GM19452 (cell line): Measurements from ENCODE around the gene PALMD.

Experiments
- ATAC-seq: cut with Tn5 transposase; IDR thresholded peaks from one replicate; pipeline ENCODE4 v1.9.1; 2021; ENCODE audit not compliant: unreplicated experiment

Gene PALMD

DNA sequence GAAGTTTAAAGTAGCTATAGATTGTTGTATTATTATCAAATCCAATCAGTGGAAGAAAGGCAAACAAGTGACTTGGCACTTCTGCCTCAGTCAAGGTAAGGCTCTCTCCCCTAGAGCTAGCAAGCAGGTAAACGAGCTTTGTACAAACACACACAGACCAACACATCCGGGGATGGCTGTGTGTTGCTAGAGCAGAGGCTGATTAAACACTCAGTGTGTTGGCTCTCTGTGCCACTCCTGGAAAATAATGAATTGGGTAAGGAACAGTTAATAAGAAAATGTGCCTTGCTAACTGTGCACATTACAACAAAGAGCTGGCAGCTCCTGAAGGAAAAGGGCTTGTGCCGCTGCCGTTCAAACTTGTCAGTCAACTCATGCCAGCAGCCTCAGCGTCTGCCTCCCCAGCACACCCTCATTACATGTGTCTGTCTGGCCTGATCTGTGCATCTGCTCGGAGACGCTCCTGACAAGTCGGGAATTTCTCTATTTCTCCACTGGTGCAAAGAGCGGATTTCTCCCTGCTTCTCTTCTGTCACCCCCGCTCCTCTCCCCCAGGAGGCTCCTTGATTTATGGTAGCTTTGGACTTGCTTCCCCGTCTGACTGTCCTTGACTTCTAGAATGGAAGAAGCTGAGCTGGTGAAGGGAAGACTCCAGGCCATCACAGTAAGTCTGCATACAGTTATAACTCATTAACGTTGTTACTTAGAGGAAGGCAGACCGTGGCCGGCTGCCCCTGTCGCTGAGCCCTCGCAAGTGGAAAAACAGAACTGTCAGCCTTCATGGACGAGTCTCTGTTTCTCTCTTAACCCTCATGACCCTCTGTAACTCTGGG is at the start of gene PALMD:
PALMD (plus strand) TSS at position 415 of the 833 bp plus-strand sequence; CDS start at position 620, 205 bp downstream.
- no peak for ATAC-seq

DNA sequence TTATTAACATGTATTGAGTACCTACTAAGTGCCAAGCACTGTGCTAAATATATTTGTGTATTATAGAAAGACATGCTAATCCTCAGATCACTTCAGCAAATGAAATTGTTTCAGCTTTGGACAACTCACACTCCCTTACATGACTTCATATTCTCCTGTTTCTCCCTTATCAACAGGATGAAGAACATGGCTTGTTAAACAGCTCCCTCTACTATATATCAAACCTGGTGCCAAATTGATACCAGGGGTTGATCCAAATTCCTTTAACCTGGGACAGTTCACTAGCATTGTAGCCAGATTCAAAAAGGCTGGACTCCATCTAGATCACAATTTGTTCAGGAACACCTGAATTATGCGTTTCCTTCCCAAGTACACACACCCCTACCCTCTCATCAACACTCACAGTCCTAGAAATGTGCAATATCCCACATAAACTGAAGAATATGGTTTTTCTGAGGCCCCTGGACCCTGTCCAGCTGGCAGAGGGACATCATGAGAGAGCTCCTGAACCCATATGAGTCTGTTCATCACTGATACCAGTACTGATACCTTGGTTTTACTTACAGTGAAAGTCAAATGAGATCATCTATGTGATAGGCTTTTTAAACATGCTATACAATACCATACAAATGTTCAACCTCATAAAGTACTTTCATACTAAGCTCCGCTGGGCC is 47.0 kb upstream of the PALMD start:
- ATAC-seq, result no peak

- no peak for ATAC-seq
Observed at GRCh38 chr1:99599678-99600175, 46.2 kb upstream of the PALMD start.

- no peak for ATAC-seq
Observed at GRCh38 chr1:99600782-99601181, 45.1 kb upstream of the PALMD start.

GRCh38 chr1:99601208-99601607 is 44.7 kb upstream of the PALMD start:
- ATAC-seq, result no peak

- ATAC-seq, result no peak
Observed at GRCh38 chr1:99601709-99602403, 44.1 kb upstream of the PALMD start.

DNA sequence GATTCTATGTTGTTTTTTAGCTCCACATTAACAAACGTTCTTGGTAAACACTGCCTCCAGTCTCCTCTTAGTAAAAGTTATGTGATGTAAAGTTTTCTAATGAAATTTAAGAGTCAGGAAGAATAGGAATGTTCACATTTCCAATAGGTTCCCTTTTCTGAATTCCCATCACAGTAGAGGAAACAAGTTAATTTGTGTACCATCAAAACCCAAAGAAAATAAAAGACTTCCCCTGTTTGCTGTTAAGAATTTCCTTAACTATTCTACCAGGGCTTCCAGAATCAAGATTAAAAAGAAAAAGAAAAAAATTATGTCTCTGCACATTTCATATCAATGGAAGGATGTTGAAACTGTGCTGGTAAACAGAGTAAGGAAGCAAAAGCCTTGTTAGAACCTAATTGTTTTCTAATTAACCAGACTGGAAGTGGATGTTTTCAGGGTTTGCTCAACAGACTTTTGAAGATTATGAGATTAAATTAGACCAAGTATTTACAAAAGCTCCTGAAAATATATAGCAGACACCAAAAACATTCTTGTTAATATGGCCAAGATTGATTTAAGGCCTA is 43.4 kb upstream of the PALMD start:
- no peak for ATAC-seq

- ATAC-seq, result no peak
Observed at GRCh38 chr1:99603699-99604560, 42.0 kb upstream of the PALMD start.

DNA sequence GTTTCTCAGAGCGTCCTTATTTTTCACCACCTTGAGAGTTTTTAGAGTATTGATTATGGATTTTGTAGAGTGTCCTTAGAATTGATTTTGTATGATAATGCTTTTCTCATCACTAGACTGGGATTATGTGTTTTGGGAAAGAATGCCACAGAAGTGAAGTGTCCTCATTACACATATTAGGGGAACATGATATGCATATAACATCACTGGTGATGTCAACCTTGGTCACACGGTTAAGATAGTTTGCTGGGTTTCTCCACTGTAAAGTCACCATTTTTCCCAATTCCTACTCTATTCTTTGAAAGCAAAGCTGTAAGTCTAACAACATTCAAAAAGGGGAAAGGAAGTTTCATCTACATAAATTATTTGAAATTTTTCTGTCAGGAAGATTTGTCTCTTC is 39.6 kb upstream of the PALMD start:
- ATAC-seq, result no peak

DNA sequence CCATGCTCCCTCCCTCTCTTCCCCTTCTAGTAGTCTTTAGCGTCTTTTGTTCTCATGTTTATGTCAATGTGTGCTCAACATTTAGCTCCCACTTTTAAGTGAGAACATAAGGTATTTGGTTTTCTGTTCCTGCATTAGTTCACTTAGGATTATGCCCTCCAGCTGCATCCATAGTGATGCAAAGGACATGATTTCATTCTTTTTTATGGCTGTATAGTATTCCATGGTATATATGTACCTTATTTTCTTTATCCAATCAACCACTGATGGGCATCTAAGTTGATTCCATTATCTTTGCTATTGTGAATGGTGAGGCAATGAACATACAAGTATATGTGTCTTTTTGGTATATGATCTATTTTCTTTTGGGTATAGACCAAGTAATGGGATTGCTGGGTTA is 38.3 kb upstream of the PALMD start:
- no peak for ATAC-seq

GRCh38 chr1:99608058-99608457 is 37.9 kb upstream of the PALMD start:
- ATAC-seq, result no peak

DNA sequence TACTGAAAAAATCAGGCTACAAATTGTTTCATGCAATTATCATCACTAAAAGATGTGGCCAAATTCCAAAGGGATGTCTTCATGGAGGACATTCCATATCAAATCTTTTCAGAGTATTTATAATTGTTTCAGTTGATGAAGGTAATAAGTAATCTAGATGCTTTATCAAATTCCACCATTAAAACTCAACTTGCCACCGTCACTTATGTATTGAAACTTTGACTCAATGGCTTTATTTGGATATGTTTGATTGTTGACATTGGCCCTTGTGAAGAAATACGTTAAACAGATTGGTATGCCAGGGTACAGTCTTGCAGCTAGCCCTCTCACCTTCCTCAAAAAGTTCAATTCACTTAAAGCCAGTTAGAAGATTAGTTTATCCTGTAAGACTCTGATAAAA is 32.2 kb upstream of the PALMD start:
- no peak for ATAC-seq

DNA sequence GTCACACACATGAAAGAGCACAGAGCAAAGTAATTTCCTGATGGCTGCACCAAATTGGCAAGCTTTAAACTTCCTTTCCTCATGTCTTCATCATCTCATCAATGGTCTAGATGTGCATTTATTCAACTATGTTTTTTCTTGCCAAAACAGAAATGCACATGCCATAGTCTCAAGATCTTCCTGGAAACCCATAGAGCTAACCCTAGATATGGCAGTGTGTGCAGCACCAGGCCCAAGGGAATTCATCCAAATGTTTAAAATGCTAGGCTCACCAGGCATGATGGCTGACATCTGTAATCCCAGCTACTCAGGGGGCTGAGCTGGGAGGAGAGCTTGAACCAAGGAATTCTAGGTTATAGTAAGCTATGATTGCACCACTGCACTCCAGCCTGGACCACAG is 31.2 kb upstream of the PALMD start:
- no peak for ATAC-seq

- ATAC-seq, result no peak
Observed at GRCh38 chr1:99619583-99619982, 26.3 kb upstream of the PALMD start.

DNA sequence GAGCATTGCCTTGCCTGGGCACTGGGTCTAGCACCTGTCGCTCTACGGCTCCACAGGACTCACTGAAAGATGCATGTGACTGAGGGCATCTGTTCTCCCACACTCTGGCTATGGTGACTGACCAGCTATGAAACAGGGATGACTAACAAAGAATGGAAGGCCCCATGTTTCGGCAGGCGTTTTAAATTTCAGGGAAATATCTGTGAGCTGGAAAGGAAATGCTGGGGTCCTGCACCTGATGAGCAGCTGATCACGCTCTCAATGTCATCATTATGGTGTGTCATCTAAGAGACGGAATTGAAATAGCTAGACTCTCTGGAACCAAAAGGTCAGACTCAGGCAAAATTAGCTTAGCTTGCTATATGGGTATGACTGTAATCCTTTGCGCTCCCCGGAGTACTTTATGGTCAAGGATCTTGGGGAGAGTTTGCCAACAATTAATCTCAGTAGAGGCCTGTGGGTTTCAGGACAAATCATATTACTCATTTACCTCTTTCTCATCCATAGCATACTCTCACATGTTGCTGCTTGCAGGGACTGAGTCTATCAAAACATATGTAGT is 24.5 kb upstream of the PALMD start:
- ATAC-seq, result no peak

DNA sequence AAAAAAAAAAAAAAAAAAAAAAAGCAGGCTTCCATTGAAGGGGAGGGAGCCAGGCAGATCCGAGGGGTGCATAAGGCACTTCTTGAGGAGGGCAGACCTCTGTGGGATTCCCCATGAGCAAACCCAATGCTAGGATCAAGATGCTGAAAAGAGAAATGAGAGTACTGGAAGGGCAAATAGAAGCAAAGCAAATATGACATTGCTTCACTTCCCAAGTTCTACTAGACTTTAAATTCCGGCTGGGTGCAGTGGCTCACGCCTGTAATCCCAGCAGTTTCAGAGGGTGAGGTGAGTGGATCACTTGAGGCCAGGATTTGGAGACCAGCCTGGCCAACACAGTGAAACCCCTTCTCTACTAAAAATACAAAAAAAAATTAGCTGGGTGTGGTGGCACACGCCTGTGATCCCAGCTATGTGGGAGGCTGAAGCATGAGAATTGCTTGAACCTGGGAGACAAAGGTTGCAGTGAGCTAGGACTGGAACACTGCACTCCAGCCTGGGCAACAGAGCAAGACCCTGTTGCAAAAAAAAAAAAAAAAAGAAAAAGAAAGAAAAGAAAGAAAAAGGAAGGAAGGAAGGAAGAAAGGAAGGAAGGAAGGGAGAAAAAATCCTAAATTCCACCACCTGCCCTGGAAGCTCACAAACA is 23.1 kb upstream of the PALMD start:
- no peak for ATAC-seq

GRCh38 chr1:99623554-99623953 is 22.4 kb upstream of the PALMD start:
- ATAC-seq, result no peak

DNA sequence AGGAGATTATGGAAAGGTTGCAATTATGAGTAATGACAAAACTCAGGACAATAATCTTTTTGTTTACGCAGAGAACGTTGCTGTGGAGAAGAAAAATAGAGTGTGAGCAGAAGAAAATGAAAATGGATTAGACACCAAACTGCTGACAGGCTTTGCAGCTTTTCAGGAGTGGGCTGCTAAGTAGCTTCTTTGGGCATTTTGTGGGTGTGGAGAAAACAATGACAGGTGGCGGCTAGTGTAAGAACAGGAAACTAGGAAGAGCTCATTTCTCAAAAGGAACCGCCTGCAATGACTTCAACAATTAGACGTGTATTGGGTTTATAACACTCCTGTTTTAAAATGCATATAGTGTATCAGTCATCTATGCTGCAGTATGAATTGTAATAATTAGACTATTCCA is 18.3 kb upstream of the PALMD start:
- ATAC-seq, result no peak

DNA sequence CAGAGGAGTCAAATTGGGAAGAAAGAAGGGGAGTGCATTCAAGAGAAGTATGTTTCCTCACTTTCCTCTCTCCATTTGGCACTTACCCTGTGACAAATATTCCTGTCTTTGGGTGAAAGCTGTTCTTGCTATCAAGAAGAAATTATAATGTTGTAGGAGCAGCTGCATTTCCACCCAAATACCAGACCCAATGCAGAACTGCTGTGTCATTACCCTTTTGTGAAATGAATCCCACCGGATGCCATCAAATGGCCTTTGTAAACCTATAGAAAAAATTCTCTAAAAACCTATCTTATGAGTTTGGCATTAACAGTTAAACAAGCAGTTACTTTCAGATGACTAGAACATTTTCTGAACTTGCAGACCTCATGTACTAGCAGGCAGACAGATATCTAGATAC is 16.7 kb upstream of the PALMD start:
- ATAC-seq, result no peak
